ENCODE results near the gene EFCAB14. TPM values are rescaled to one million over a fixed set of nuclear protein-coding genes. Genes with fewer than 3 reads are reported as not detected.

The EFCAB14 gene
- total and polyA plus RNA-seq, 2 experiments from 2014 or later: 23.3 to 49.0 TPM

- no peak overlapping the region for H3K27ac ChIP-seq (ENCODE audit: low read depth)
- no peak overlapping the region for H2AFZ ChIP-seq
- DNase-seq (ENCODE audit: low spot score): no peak
- H3K79me2 ChIP-seq (replicated peaks; ENCODE audit: insufficient read depth): no peaks in the 10 kb centered on the region
- H3K36me3 ChIP-seq (ENCODE audit: insufficient read depth): no peaks in the 10 kb centered on the region; the same call in 1 of the 2 replicates
- no peaks in the 10 kb centered on the region for H3K4me1 ChIP-seq (ENCODE audit: insufficient read depth)
- H3K4me3 ChIP-seq: no peak overlapping the region
- H3K4me2 ChIP-seq: no peak overlapping the region
- H3K27me3 Mint-ChIP-seq (ENCODE audit: insufficient read depth, low read depth, poor library complexity): no peaks in the 10 kb centered on the region
- H3K9me2 ChIP-seq (ENCODE audit: insufficient read depth): no peaks in the 10 kb centered on the region
- peaks cover 9% of the 10 kb centered on the region for H3K36me3 Mint-ChIP-seq (ENCODE audit: low read depth)
- H3K9me3 Mint-ChIP-seq: no peaks in the 10 kb centered on the region
- no peak for ATAC-seq
- no peaks in the 10 kb centered on the region for H3K27me3 ChIP-seq (ENCODE audit: insufficient read depth)
- TF ChIP-seq ETS1 (IDR thresholded peaks at IDR 0.05) (no peak), EZH2 (IDR thresholded peaks at IDR 0.05; ENCODE audit: low read depth, unreplicated experiment) (no peak), STAT1 (IDR thresholded peaks at IDR 0.05; ENCODE audit: unreplicated experiment) (no peak), POLR2AphosphoS5 (IDR thresholded peaks at IDR 0.05; ENCODE audit: low read depth) (no peak), REST (IDR thresholded peaks at IDR 0.05; ENCODE audit: unreplicated experiment) (no peak), ZNF331 (CRISPR knock-in tag; IDR thresholded peaks at IDR 0.05; ENCODE audit: low read depth) (no peak), CTCF (conservative IDR thresholded peaks at IDR 0.05; ENCODE audit: low read depth in 2 of 2) (no peak), ZNF462 (CRISPR knock-in tag; IDR thresholded peaks at IDR 0.05) (no peak), JUNB (IDR thresholded peaks at IDR 0.05; ENCODE audit: unreplicated experiment) (no peak), CREB1 (CRISPR knock-in tag; IDR thresholded peaks at IDR 0.05; ENCODE audit: low read depth) (no peak), ZNF114 (CRISPR knock-in tag; IDR thresholded peaks at IDR 0.05) (no peak), NANOG (IDR thresholded peaks at IDR 0.05; ENCODE audit: borderline replicate concordance) (no peak), EZH2phosphoT487 (IDR thresholded peaks at IDR 0.05; ENCODE audit: unreplicated experiment) (no peak)
- H3K4me3 Mint-ChIP-seq: no peak overlapping the region
- no peaks in the 10 kb centered on the region for H3K4me1 Mint-ChIP-seq
- H3F3A ChIP-seq (replicated peaks; ENCODE audit: low read depth): no peaks in the 10 kb centered on the region
- H3K27ac Mint-ChIP-seq: no peak overlapping the region
- H4K20me1 ChIP-seq (replicated peaks; ENCODE audit: insufficient read depth): no peaks in the 10 kb centered on the region; the same call in none of the 2 replicates
These were observed 79.4 kb downstream of the EFCAB14 start for GRCh38 chr1:46639547-46639946.
